Lower leg skin (tissue), 4 donors: Measurements from ENCODE around the gene OR6C75. TPM values are rescaled to one million over a fixed set of nuclear protein-coding genes. Genes with fewer than 3 reads are reported as not detected.
"Not testable (repeated sequence)": the region's sequence is repeated elsewhere in the genome, so short reads cannot be mapped to it uniquely, and the experiment has no call there.

Experiments used
- DNase-seq, 2 donors: peaks; one replicate each; pipeline ENCODE4 v3.0.0-alpha.2; 2019; ENCODE audit warnings: low spot score in 2 of 2
- H3K4me3 ChIP-seq: fragments of 200-600 bp; sonication (generic); 2 replicates; pipeline ENCODE4 v1.5.1; 2017; ENCODE audit warnings: mild to moderate bottlenecking, low read depth; ENCODE audit not compliant: poor library complexity, severe bottlenecking
- CTCF ChIP-seq, 3 donors: fragments of 450-650 bp; IDR thresholded peaks; one replicate each; pipeline ENCODE4 v1.5.1; 2016; ENCODE audit warnings: antibody characterized with exemption in 3 of 3, mild to moderate bottlenecking in 3 of 3, moderate library complexity in 2 of 3
- POLR2A ChIP-seq, 2 donors: fragments of 450-650 bp; IDR thresholded peaks; one replicate each; pipeline ENCODE4 v1.6.1; 2016 to 2017; ENCODE audit warnings: antibody characterized with exemption in 2 of 2, mild to moderate bottlenecking in 1 of 2, moderate library complexity in 1 of 2
- WGBS, 2 donors: methylation state at CpG; one replicate each; pipeline ENCODE4 v1.1.5; 2018; 5-methylcytosine and 5-hydroxymethylcytosine counted together
- intact Hi-C: fragments of 100-400 bp; cut with DNase I; formaldehyde crosslinking; loops from one replicate; pipeline ENCODE4 v1.15.0; 2023; ENCODE audit warnings: low total_unique reads
- total RNA-seq, 4 donors: library from RNA; depleted of rRNA; stranded (reverse); fragments of >200 nt; gene quantifications; one replicate each; pipeline ENCODE4 v1.1.0, GENCODE V29; 2016

Gene OR6C75
- total RNA-seq: not detected

- TF ChIP-seq CTCF (IDR thresholded peaks at IDR 0.05) (no peak), POLR2A (IDR thresholded peaks at IDR 0.05) (no peak)
- WGBS, 2 donors: 91 to 92% methylated on average over 4 of the region's 4 CpGs
- intact Hi-C loops: no loop called here
- H3K4me3 ChIP-seq: no peak within 1 kb of the TSS
- DNase-seq: no peak
Measured at GRCh38 chr12:55362675-55363074, at the start of gene OR6C75. Gene OR6C75, plus strand, starts transcription at chr12:55362975. Its CDS starts 2,136 bp downstream, at chr12:55365111.

- intact Hi-C loops: no loop called here
- DNase-seq: no peak
- TF ChIP-seq POLR2A (IDR thresholded peaks at IDR 0.05): no peak
- TF ChIP-seq CTCF (IDR thresholded peaks at IDR 0.05): no peak
- WGBS, 2 donors: 83% methylated on average over 2 of the region's 2 CpGs
- no peak within 1 kb of the TSS for H3K4me3 ChIP-seq
Measured at GRCh38 chr12:55314043-55314442, 48.7 kb upstream of the OR6C75 start, which contains the start of gene OR6C1. Gene OR6C1, plus strand, starts transcription at chr12:55314343. Its CDS starts 6,257 bp downstream, at chr12:55320600.

GRCh38 chr12:55320201-55320600 is 42.6 kb upstream of the OR6C75 start:
- H3K4me3 ChIP-seq: no peak overlapping the region
- no peak for TF ChIP-seq CTCF (IDR thresholded peaks at IDR 0.05)
- TF ChIP-seq POLR2A (IDR thresholded peaks at IDR 0.05): no peak
- intact Hi-C loops: no loop called here
- WGBS, 2 donors: 68 to 71% methylated on average over 4 of the region's 4 CpGs
- no peak for DNase-seq

GRCh38 chr12:55325801-55326200 is 37.0 kb upstream of the OR6C75 start:
- 90 to 95% methylated on average over 6 of the region's 6 CpGs for WGBS, 2 donors
- intact Hi-C loops, H3K4me3 ChIP-seq: not testable (repeated sequence)

GRCh38 chr12:55330446-55330845 is 32.3 kb upstream of the OR6C75 start, which contains the start of gene OR6C3:
Gene OR6C3, plus strand, starts transcription at chr12:55330746. Its CDS starts 955 bp downstream, at chr12:55331701.
- no peak for DNase-seq
- WGBS, 2 donors: 85 to 98% methylated on average over 1 of the region's 1 CpG
- intact Hi-C loops: no loop called here
- TF ChIP-seq POLR2A (IDR thresholded peaks at IDR 0.05): no peak
- no peak for TF ChIP-seq CTCF (IDR thresholded peaks at IDR 0.05)
- no peak within 1 kb of the TSS for H3K4me3 ChIP-seq

More at GRCh38 chr12:55325801-55326200, 37.0 kb upstream of the OR6C75 start:
- DNase-seq: peak in 1 of 2 donors; percentile 68

- TF ChIP-seq CTCF (IDR thresholded peaks at IDR 0.05) (no peak), POLR2A (IDR thresholded peaks at IDR 0.05) (no peak)
- DNase-seq: no peak
- no peak overlapping the region for H3K4me3 ChIP-seq
- intact Hi-C loops: no loop called here
- WGBS, 2 donors: 86 to 88% methylated on average over 10 of the region's 10 CpGs
Measured at GRCh38 chr12:55336002-55336401, 26.8 kb upstream of the OR6C75 start.

GRCh38 chr12:55355338-55355737 is 7.4 kb upstream of the OR6C75 start:
- WGBS, 2 donors: 65 to 74% methylated on average over 4 of the region's 4 CpGs
- DNase-seq, intact Hi-C loops: not testable (repeated sequence)

More at GRCh38 chr12:55355338-55355737, 7.4 kb upstream of the OR6C75 start:
- not testable (repeated sequence) for H3K4me3 ChIP-seq
